HEK293 (cell line): ENCODE measurements around the gene LAYN.

Experiments used
- CTCF ChIA-PET: fragments of 350-600 bp; formaldehyde crosslinking; extraction: SDS; loops from one replicate; lab custom pipeline; 2021; ENCODE audit warnings: antibody characterized with exemption; lab: Yijun Ruan, JAX
- POLR2A ChIA-PET: fragments of 300-600 bp; formaldehyde crosslinking; extraction: SDS; loops from one replicate; lab custom pipeline; 2020; ENCODE audit warnings: antibody characterized with exemption, inconsistent platforms; lab: Yijun Ruan, JAX
- H3K27ac ChIP-seq: fragments of 200-500 bp; sonication (Bioruptor generic); 2 replicates; pipeline ENCODE4 v1.5.1; 2014; ENCODE audit warnings: low read depth, low read length, control low read depth, inconsistent platforms; ENCODE audit errors: extremely low read depth
- H3K36me3 ChIP-seq, 2 experiments: fragments of 200-500 bp in 1 of 2; sonication (Bioruptor generic) in 1 of 2; 1 replicate in 1 of 2; 2 replicates in 1 of 2; pipeline ENCODE4 v1.5.1; 2014 to 2017; ENCODE audit warnings: inconsistent platforms in 2 of 2, low read length in 2 of 2; ENCODE audit not compliant: control insufficient read depth in 2 of 2, insufficient read depth in 1 of 2
- H3K4me1 ChIP-seq: fragments of 200-500 bp; sonication (Bioruptor generic); 2 replicates; pipeline ENCODE4 v1.5.1; 2014; ENCODE audit warnings: mild to moderate bottlenecking, low read length, inconsistent platforms; ENCODE audit not compliant: control insufficient read depth, insufficient read depth
- H3K4me3 ChIP-seq: 2 replicates; pipeline ENCODE4 v1.5.1; 2011; ENCODE audit warnings: low read depth, mild to moderate bottlenecking, control low read depth, low read length, moderate library complexity
- H3K9me3 ChIP-seq: fragments of 200-500 bp; sonication (Bioruptor generic); 2 replicates; pipeline ENCODE4 v1.5.1; 2014; ENCODE audit warnings: low read depth, low read length, inconsistent platforms; ENCODE audit not compliant: control insufficient read depth, insufficient read depth
- BCL11A ChIP-seq: fragments of 450-650 bp; formaldehyde crosslinking; IDR thresholded peaks from 2 replicates; pipeline ENCODE4 v1.5.1; 2016; ENCODE audit warnings: low read depth, missing biosample characterization, missing genetic modification characterization
- SCRT2 ChIP-seq: fragments of 450-650 bp; formaldehyde crosslinking; IDR thresholded peaks from 2 replicates; pipeline ENCODE4 v1.5.1; 2016; ENCODE audit warnings: missing biosample characterization, missing genetic modification characterization
- SP3 ChIP-seq: fragments of 450-650 bp; formaldehyde crosslinking; IDR thresholded peaks from 2 replicates; pipeline ENCODE4 v1.5.1; 2016; ENCODE audit warnings: missing biosample characterization, missing genetic modification characterization
- WT1 ChIP-seq: fragments of 450-650 bp; formaldehyde crosslinking; IDR thresholded peaks from 2 replicates; pipeline ENCODE4 v1.5.1; 2016; ENCODE audit warnings: missing biosample characterization, missing genetic modification characterization
- ZBTB21 ChIP-seq: fragments of 450-650 bp; formaldehyde crosslinking; IDR thresholded peaks from 2 replicates; pipeline ENCODE4 v1.5.1; 2017; ENCODE audit warnings: missing biosample characterization, missing genetic modification characterization
- ZNF121 ChIP-seq: fragments of 450-650 bp; formaldehyde crosslinking; IDR thresholded peaks from 2 replicates; pipeline ENCODE4 v1.5.1; 2016; ENCODE audit warnings: missing biosample characterization, missing genetic modification characterization
- ZNF157 ChIP-seq: fragments of 450-650 bp; formaldehyde crosslinking; IDR thresholded peaks from 2 replicates; pipeline ENCODE4 v1.5.1; 2016; ENCODE audit warnings: missing biosample characterization, missing genetic modification characterization
- ZNF16 ChIP-seq: fragments of 450-650 bp; formaldehyde crosslinking; IDR thresholded peaks from 2 replicates; pipeline ENCODE4 v1.5.1; 2016; ENCODE audit warnings: low read depth, missing biosample characterization, missing genetic modification characterization
- ZNF24 ChIP-seq: fragments of 450-650 bp; formaldehyde crosslinking; IDR thresholded peaks from 2 replicates; pipeline ENCODE4 v1.5.1; 2016; ENCODE audit warnings: missing biosample characterization, missing genetic modification characterization
- ZNF335 ChIP-seq: fragments of 450-650 bp; formaldehyde crosslinking; conservative IDR thresholded peaks from 2 replicates; pipeline ENCODE4 v1.5.1; 2016; ENCODE audit warnings: missing biosample characterization, missing genetic modification characterization
- ZNF513 ChIP-seq: fragments of 450-650 bp; IDR thresholded peaks from 2 replicates; pipeline ENCODE4 v1.5.1; 2018; ENCODE audit warnings: missing biosample characterization, missing genetic modification characterization
- ZNF639 ChIP-seq: fragments of 450-650 bp; formaldehyde crosslinking; IDR thresholded peaks from 2 replicates; pipeline ENCODE4 v1.5.1; 2016; ENCODE audit warnings: missing biosample characterization, missing genetic modification characterization
- ZNF747 ChIP-seq: fragments of 450-650 bp; formaldehyde crosslinking; IDR thresholded peaks from 2 replicates; pipeline ENCODE4 v1.5.1; 2016; ENCODE audit warnings: missing biosample characterization, missing genetic modification characterization
- TF ChIP-seq, protein P1 (sequence below): fragments of 450-650 bp; formaldehyde crosslinking; IDR thresholded peaks from 2 replicates; pipeline ENCODE4 v1.5.1; 2016; ENCODE audit warnings: missing biosample characterization, missing genetic modification characterization
- TF ChIP-seq, protein P2 (sequence below): fragments of 450-650 bp; formaldehyde crosslinking; IDR thresholded peaks from 2 replicates; pipeline ENCODE4 v1.5.1; 2016; ENCODE audit warnings: missing biosample characterization, missing genetic modification characterization
- TF ChIP-seq, protein P3 (sequence below): fragments of 450-650 bp; formaldehyde crosslinking; IDR thresholded peaks from 2 replicates; pipeline ENCODE4 v1.5.1; 2016; ENCODE audit warnings: missing biosample characterization, missing genetic modification characterization

The LAYN gene

GRCh38 chr11:111513240-111513605 lies 27.3 kb upstream of the LAYN start:
- POLR2A ChIA-PET, result interaction anchor here (0.6 kb wide), 1 partner anchor 1360 kb away, joined by 3 read pairs; no protein-coding TSS in a partner anchor
- H3K4me1 ChIP-seq, result no peaks in the 10 kb centered on the region
- no peaks in the 10 kb centered on the region for H3K9me3 ChIP-seq
- TF ChIP-seq SCRT2 (tag by site-specific recombination) (no peak), ZNF24 (no peak), ZNF16 (no peak), BCL11A (no peak), ZNF335 (tag by site-specific recombination) (peak; percentile 7), ZNF747 (no peak), ZNF121 (no peak)
- TF ChIP-seq, protein P1, sequence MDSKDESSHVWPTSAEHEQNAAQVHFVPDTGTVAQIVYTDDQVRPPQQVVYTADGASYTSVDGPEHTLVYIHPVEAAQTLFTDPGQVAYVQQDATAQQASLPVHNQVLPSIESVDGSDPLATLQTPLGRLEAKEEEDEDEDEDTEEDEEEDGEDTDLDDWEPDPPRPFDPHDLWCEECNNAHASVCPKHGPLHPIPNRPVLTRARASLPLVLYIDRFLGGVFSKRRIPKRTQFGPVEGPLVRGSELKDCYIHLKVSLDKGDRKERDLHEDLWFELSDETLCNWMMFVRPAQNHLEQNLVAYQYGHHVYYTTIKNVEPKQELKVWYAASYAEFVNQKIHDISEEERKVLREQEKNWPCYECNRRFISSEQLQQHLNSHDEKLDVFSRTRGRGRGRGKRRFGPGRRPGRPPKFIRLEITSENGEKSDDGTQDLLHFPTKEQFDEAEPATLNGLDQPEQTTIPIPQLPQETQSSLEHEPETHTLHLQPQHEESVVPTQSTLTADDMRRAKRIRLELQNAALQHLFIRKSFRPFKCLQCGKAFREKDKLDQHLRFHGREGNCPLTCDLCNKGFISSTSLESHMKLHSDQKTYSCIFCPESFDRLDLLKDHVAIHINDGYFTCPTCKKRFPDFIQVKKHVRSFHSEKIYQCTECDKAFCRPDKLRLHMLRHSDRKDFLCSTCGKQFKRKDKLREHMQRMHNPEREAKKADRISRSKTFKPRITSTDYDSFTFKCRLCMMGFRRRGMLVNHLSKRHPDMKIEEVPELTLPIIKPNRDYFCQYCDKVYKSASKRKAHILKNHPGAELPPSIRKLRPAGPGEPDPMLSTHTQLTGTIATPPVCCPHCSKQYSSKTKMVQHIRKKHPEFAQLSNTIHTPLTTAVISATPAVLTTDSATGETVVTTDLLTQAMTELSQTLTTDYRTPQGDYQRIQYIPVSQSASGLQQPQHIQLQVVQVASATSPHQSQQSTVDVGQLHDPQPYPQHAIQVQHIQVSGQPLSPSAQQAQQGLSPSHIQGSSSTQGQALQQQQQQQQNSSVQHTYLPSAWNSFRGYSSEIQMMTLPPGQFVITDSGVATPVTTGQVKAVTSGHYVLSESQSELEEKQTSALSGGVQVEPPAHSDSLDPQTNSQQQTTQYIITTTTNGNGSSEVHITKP (tag by site-specific recombination), result no peak
- CTCF ChIA-PET, result interaction anchor here (0.9 to 1.4 kb wide), 2 partner anchors 13 to 59 kb away, joined by 3 read pairs; no protein-coding TSS in a partner anchor
- no peak overlapping the region for H3K4me3 ChIP-seq
- no peak overlapping the region for H3K27ac ChIP-seq
- no peaks in the 10 kb centered on the region for H3K36me3 ChIP-seq

GRCh38 chr11:111514216-111515031 lies 26.1 kb upstream of the LAYN start, which contains the start of gene HOATZ:
Gene HOATZ, plus strand, starts transcription at chr11:111514778. Its CDS starts 7 bp downstream, at chr11:111514785.
- Histone ChIP-seq H3K4me1 (no peaks in the 10 kb centered on the region), H3K9me3 (no peaks in the 10 kb centered on the region), H3K4me3 (no peak within 1 kb of the TSS), H3K36me3 (no peaks in the 10 kb centered on the region), H3K27ac (no peak within 1 kb of the TSS)
- POLR2A ChIA-PET, result no interaction called here
- TF ChIP-seq ZBTB21 (tag by site-specific recombination), result no peak
- TF ChIP-seq, protein P1 (tag by site-specific recombination), result peak; percentile 87
- TF ChIP-seq SP3, result 0 out of 2 replicates have a peak, but pooled peaks have one; percentile 17
- CTCF ChIA-PET, result interaction anchor here (1.1 kb wide), 1 partner anchor 38 kb away, joined by 3 read pairs; no protein-coding TSS in a partner anchor

DNA sequence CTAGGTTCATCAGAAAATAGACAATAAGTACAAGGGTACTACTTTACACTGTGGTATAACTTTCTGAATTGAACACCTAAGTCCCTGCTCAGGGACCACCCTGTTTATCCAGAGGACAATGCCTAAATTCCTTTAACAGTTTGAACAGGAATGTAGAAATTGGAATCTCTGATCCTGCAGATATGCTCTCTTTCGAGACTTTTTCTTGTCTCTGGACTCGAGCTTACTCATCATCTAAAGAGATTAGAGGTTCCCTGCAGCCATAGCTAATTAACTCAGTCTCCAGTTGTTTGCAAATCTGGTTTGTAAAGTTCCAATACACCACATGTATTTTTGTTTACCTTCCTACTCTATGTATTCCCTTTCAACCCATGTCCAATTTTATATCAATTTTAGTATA lies 24.9 kb upstream of the LAYN start:
- H3K4me3 ChIP-seq, result no peak overlapping the region
- no peaks in the 10 kb centered on the region for H3K4me1 ChIP-seq
- H3K36me3 ChIP-seq, result no peaks in the 10 kb centered on the region
- no peaks in the 10 kb centered on the region for H3K9me3 ChIP-seq
- no peak overlapping the region for H3K27ac ChIP-seq
- ChIA-PET POLR2A (no interaction called here), CTCF (interaction anchor here (0.7 kb wide), 1 partner anchor 603 kb away, joined by 3 read pairs; no protein-coding TSS in a partner anchor)
- TF ChIP-seq, protein P2, sequence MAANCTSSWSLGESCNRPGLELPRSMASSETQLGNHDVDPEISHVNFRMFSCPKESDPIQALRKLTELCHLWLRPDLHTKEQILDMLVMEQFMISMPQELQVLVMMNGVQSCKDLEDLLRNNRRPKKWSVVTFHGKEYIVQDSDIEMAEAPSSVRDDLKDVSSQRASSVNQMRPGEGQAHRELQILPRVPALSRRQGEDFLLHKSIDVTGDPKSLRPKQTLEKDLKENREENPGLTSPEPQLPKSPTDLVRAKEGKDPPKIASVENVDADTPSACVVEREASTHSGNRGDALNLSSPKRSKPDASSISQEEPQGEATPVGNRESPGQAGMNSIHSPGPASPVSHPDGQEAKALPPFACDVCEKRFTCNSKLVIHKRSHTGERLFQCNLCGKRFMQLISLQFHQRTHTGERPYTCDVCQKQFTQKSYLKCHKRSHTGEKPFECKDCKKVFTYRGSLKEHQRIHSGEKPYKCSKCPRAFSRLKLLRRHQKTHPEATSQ (tag by site-specific recombination), result no peak
- TF ChIP-seq ZNF639 (no peak), ZNF513 (tag by site-specific recombination) (no peak), WT1 (tag by site-specific recombination) (no peak), ZNF157 (tag by site-specific recombination) (no peak)
- TF ChIP-seq, protein P3, sequence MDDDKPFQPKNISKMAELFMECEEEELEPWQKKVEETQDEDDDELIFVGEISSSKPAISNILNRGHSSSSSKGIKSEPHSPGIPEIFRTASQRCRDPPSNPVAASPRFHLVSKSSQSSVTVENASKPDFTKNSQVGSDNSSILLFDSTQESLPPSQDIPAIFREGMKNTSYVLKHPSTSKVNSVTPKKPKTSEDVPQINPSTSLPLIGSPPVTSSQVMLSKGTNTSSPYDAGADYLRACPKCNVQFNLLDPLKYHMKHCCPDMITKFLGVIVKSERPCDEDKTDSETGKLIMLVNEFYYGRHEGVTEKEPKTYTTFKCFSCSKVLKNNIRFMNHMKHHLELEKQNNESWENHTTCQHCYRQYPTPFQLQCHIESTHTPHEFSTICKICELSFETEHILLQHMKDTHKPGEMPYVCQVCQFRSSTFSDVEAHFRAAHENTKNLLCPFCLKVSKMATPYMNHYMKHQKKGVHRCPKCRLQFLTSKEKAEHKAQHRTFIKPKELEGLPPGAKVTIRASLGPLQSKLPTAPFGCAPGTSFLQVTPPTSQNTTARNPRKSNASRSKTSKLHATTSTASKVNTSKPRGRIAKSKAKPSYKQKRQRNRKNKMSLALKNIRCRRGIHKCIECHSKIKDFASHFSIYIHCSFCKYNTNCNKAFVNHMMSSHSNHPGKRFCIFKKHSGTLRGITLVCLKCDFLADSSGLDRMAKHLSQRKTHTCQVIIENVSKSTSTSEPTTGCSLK (tag by site-specific recombination), result no peak
